Peyer's patch (tissue), 4 donors: ENCODE data around the gene NPSR1.

Source experiments
- POLR2A ChIP-seq, 2 donors: fragments of 450-650 bp; IDR thresholded peaks; one replicate each; pipeline ENCODE4 v1.5.1; 2017; ENCODE audit warnings: antibody characterized with exemption in 2 of 2, mild to moderate bottlenecking in 2 of 2, moderate library complexity in 2 of 2
- TF ChIP-seq, protein P1 (sequence below), 6 experiments: fragments of 450-650 bp in 4 of 6; fragments of 200-600 bp in 2 of 6; sonication (generic) in 1 of 6; IDR thresholded peaks; one replicate each; pipeline ENCODE4 v1.5.1; 2017 to 2019; ENCODE audit warnings: antibody characterized with exemption in 6 of 6, mild to moderate bottlenecking in 3 of 6, moderate library complexity in 1 of 6

DNA sequence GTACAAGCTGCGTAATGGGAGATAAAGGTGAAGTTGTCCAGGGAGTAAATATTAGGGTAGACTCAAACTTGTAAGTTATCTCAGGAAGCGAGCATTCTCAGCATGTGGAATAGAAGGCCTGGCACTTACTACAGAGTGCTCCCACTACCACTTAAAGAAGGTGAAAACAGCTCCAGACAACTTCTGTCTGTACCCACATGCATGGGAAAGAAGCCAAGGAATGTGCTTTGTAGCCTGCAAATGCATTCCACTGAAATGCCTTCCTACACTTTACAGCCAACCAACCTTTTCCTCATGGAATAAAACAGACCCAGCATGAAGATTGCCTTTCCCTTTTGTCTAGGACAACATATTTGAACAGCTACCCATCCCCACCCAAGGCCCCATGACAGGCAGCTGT, 45.4 kb upstream of the NPSR1 start:
- TF ChIP-seq, protein P1, sequence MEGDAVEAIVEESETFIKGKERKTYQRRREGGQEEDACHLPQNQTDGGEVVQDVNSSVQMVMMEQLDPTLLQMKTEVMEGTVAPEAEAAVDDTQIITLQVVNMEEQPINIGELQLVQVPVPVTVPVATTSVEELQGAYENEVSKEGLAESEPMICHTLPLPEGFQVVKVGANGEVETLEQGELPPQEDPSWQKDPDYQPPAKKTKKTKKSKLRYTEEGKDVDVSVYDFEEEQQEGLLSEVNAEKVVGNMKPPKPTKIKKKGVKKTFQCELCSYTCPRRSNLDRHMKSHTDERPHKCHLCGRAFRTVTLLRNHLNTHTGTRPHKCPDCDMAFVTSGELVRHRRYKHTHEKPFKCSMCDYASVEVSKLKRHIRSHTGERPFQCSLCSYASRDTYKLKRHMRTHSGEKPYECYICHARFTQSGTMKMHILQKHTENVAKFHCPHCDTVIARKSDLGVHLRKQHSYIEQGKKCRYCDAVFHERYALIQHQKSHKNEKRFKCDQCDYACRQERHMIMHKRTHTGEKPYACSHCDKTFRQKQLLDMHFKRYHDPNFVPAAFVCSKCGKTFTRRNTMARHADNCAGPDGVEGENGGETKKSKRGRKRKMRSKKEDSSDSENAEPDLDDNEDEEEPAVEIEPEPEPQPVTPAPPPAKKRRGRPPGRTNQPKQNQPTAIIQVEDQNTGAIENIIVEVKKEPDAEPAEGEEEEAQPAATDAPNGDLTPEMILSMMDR (IDR thresholded peaks at IDR 0.05) = no peak
- no peak for TF ChIP-seq POLR2A (IDR thresholded peaks at IDR 0.05)
